Heart right ventricle (tissue), 16 donors: ENCODE data around the gene RAB9B. TPM values are rescaled to one million over a fixed set of nuclear protein-coding genes. Genes with fewer than 3 reads are reported as not detected.
A peak's percentile ranks its signal among the peaks of the same experiment; 100 is the strongest.

Source experiments
- ATAC-seq, 8 donors: fragments of 200-7000 bp; cut with Tn5 transposase; one replicate each; pipeline ENCODE4 v1.9.1; 2020; ENCODE audit warnings: mild to moderate bottlenecking in 8 of 8, moderate library complexity in 8 of 8, moderate number of reproducible peaks in 1 of 8
- DNase-seq, 2 donors: peaks; one replicate each; pipeline ENCODE4 v3.0.0-alpha.2; 2020
- H3K27ac ChIP-seq, 10 donors: fragments of 200-600 bp; sonication (generic) in 2 of 10; one replicate each; pipeline versions ENCODE4 v1.5.0 to v1.8.0; 2020 to 2022; ENCODE audit warnings: mild to moderate bottlenecking in 3 of 10
- H3K27me3 ChIP-seq, 7 donors: fragments of 200-600 bp; one replicate each; pipeline ENCODE4 v1.8.0; 2021 to 2022; ENCODE audit warnings: mild to moderate bottlenecking in 2 of 7
- H3K36me3 ChIP-seq, 9 donors: fragments of 200-600 bp; sonication (generic) in 1 of 9; one replicate each; pipeline versions ENCODE4 v1.5.0 to v1.8.0; 2020 to 2022; ENCODE audit warnings: mild to moderate bottlenecking in 2 of 9
- H3K4me1 ChIP-seq, 9 donors: fragments of 200-600 bp; sonication (generic) in 1 of 9; one replicate each; pipeline versions ENCODE4 v1.5.0 to v1.8.0; 2020 to 2022; ENCODE audit warnings: mild to moderate bottlenecking in 4 of 9
- H3K4me3 ChIP-seq, 10 donors: fragments of 200-600 bp; sonication (generic) in 2 of 10; one replicate each; pipeline versions ENCODE4 v1.5.0 to v1.8.0; 2020 to 2022; ENCODE audit warnings: mild to moderate bottlenecking in 7 of 10, moderate library complexity in 2 of 10
- H3K9me3 ChIP-seq, 11 donors: fragments of 200-600 bp in 10 of 11; sonication (generic) in 2 of 11; one replicate each; pipeline versions ENCODE4 v1.5.0 to v1.8.0; 2013 to 2022; ENCODE audit warnings: mild to moderate bottlenecking in 2 of 11, control low read depth in 1 of 11, moderate library complexity in 1 of 11
- CTCF ChIP-seq, 9 donors: fragments of 200-600 bp; sonication (generic) in 2 of 9; IDR thresholded peaks; one replicate each; pipeline versions ENCODE4 v1.5.0 to v1.8.0; 2021 to 2022; ENCODE audit warnings: antibody characterized with exemption in 9 of 9, mild to moderate bottlenecking in 5 of 9, moderate library complexity in 1 of 9
- WGBS, 2 donors: extraction: QIAGEN DNeasy Blood & Tissue Kit; methylation state at CpG; one replicate each; pipeline ENCODE4 v1.1.7; 2013; ENCODE audit warnings: inconsistent platforms in 1 of 2; 5-methylcytosine and 5-hydroxymethylcytosine counted together
- intact Hi-C, 10 donors: fragments of 100-400 bp; cut with DNase I; formaldehyde crosslinking; loops; one replicate each; pipeline versions ENCODE4 v1.11.1 to v1.14.2; 2022
- polyA plus RNA-seq, 2 donors: library from polyadenylated mRNA; stranded (reverse); fragments of 200-250 nt; gene quantifications; one replicate each; pipeline ENCODE4 v1.2.3, GENCODE V29; 2013
- total RNA-seq, 10 donors: library from RNA; stranded (reverse); fragmentation: NEBNext Ultra II Directional in 3 of 10; extraction: Animal tissue kit (Norgen Biotek cat#: 25700) in 3 of 10; gene quantifications; one replicate each; pipeline versions ENCODE4 v1.2.1 to v1.2.4, GENCODE V29; 2021 to 2023
- donor health status: Arrhythmogenic right ventricular cardiomyopathy.
- donor health status: ischemic (EF 13 %, LVEDD 7.1; RV severe dilation, severe dysfunction).
- donor health status: healthy with polysubstance abuse.
- donor health status: DM: no; HTN: yes; CAD: no.
- donor health status: DM: no; HTN: no; CAD: no.
- donor health status: ischemic (EF 25% LVEDD 6.9; RV normal size, moderate dysfunction).
- donor health status: ischemic (EF 25% LVEDD 5.7; RV mildly dilated, moderate dysfunction).
- donor health status: healthy.
- donor health status: DM: yes; HTN: yes; CAD: no.
- donor health status: Ischemic cardiomyopathy.
- donor health status: ischemic (EF 35%, LVEDD 5.7; RV mildly dilated, moderate dysfunction).
- donor health status: nonischemic (EF 11% LVEDD 7.7; RV severe dilation, severe dysfunction).
- donor health status: DM: yes; HTN: yes; CAD: no.
- donor health status: PGD.
- donor health status: ischemic (EF 29% LVEDD 5.4; RV normal size, mild dysfunction).
- donor health status: nonischemic (EF 23%, LVEDD 6.1; RV moderate dilation, normal function).

RAB9B gene
- total and polyA plus RNA-seq, 12 donors, result 4.4 to 42.4 (median 32.9) TPM

- H3K27me3 ChIP-seq, result peaks cover 0 to 63% (median 0%) of the 10 kb centered on the region in 7 donors
- DNase-seq (no peak), ATAC-seq (peak in 1 of 8 donors; percentile 52)
- no peak overlapping the region for H3K4me3 ChIP-seq
- H3K4me1 ChIP-seq, result no peaks in the 10 kb centered on the region
- H3K36me3 ChIP-seq, result no peaks in the 10 kb centered on the region
- H3K9me3 ChIP-seq, result no peaks in the 10 kb centered on the region
- no peak overlapping the region for H3K27ac ChIP-seq
- 85 to 92% methylated on average over 6 of the region's 6 CpGs for WGBS, 2 donors
- TF ChIP-seq CTCF (IDR thresholded peaks at IDR 0.05), result no peak
- intact Hi-C loops, result no loop called here
Observed at GRCh38 chrX:103792916-103793544, 39.0 kb downstream of the RAB9B start.

- H3K4me1 ChIP-seq, result no peaks in the 10 kb centered on the region
- H3K27me3 ChIP-seq, result peaks cover 0 to 63% (median 0%) of the 10 kb centered on the region in 7 donors
- no peak overlapping the region for H3K27ac ChIP-seq
- no peak for TF ChIP-seq CTCF (IDR thresholded peaks at IDR 0.05)
- no peak overlapping the region for H3K4me3 ChIP-seq
- no peaks in the 10 kb centered on the region for H3K9me3 ChIP-seq
- no peaks in the 10 kb centered on the region for H3K36me3 ChIP-seq
- no peak for ATAC-seq
- DNase-seq, result no peak
- 73 to 86% methylated on average over 2 of the region's 2 CpGs for WGBS, 2 donors
- intact Hi-C loops, result no loop called here
Observed at GRCh38 chrX:103791826-103792485, 40.1 kb downstream of the RAB9B start.

- no peak for DNase-seq
- no peaks in the 10 kb centered on the region for H3K9me3 ChIP-seq
- peaks cover 0 to 66% (median 0%) of the 10 kb centered on the region in 7 donors for H3K27me3 ChIP-seq
- H3K4me3 ChIP-seq, result no peak overlapping the region
- TF ChIP-seq CTCF (IDR thresholded peaks at IDR 0.05), result no peak
- 83 to 91% methylated on average over 4 of the region's 4 CpGs for WGBS, 2 donors
- no peak overlapping the region for H3K27ac ChIP-seq
- no peak for ATAC-seq
- H3K36me3 ChIP-seq, result no peaks in the 10 kb centered on the region
- intact Hi-C loops, result no loop called here
- no peaks in the 10 kb centered on the region for H3K4me1 ChIP-seq
Observed at GRCh38 chrX:103791228-103791627, 40.8 kb downstream of the RAB9B start.

- no peaks in the 10 kb centered on the region for H3K4me1 ChIP-seq
- peaks cover 0 to 56% (median 0%) of the 10 kb centered on the region in 7 donors for H3K27me3 ChIP-seq
- H3K36me3 ChIP-seq, result no peaks in the 10 kb centered on the region
- no peak for TF ChIP-seq CTCF (IDR thresholded peaks at IDR 0.05)
- H3K27ac ChIP-seq, result no peak overlapping the region
- ATAC-seq (no peak), DNase-seq (no peak)
- intact Hi-C loops, result loop anchor here in 1 of 10 donors (10.0 kb wide), 1 partner anchor 84 kb away; no protein-coding TSS in a partner anchor
- H3K4me3 ChIP-seq, result no peak overlapping the region
- no peaks in the 10 kb centered on the region for H3K9me3 ChIP-seq
Observed at GRCh38 chrX:103789004-103789403, 43.1 kb downstream of the RAB9B start.
